ENCODE results near the gene PDE4A. TPM values are rescaled to one million over a fixed set of nuclear protein-coding genes. Genes with fewer than 3 reads are reported as not detected.

Gene PDE4A
- total and polyA plus RNA-seq, 2 donors (not counting 1 experiment from before 2014, with no cell fraction given): 3.6 to 4.1 TPM

- H3K4me2 ChIP-seq (ENCODE audit: extremely low read depth, insufficient read depth, low read length): peak overlapping the region; percentile 81
- TF ChIP-seq EZH2 (IDR thresholded peaks at IDR 0.05; ENCODE audit: low read length, missing control alignments) (peak; percentile 100), CTCF (conservative IDR thresholded peaks at IDR 0.05 in 1 of 2, IDR thresholded peaks at IDR 0.05 in 1 of 2; ENCODE audit: low read depth in 1 of 2, low read length in 2 of 2) (no peak)
- peaks cover 19% of the 10 kb centered on the region for H3K4me1 ChIP-seq (ENCODE audit: control insufficient read depth, extremely low read depth, insufficient read depth, low read length)
- no peak overlapping the region for H3K27ac ChIP-seq (ENCODE audit: insufficient read depth, low read length)
- no peaks in the 10 kb centered on the region for H3K36me3 ChIP-seq (ENCODE audit: control insufficient read depth, insufficient read depth, low read length)
- H3K4me3 ChIP-seq (replicated peaks in 1 of 4; ENCODE audit: control extremely low read depth in 1 of 4, insufficient read depth in 1 of 4, low read depth in 3 of 4, low read length in 4 of 4): peak overlapping the region; percentile 42 to 50 (median 44)
- H3K79me2 ChIP-seq (ENCODE audit: control insufficient read depth, insufficient read depth, low read length): no peaks in the 10 kb centered on the region
- no peaks in the 10 kb centered on the region for H4K20me1 ChIP-seq (ENCODE audit: control insufficient read depth, extremely low read depth, insufficient read depth, low read length)
- peak overlapping the region; percentile 19 for H2AFZ ChIP-seq (ENCODE audit: low read length)
- peak; percentile 50 to 82 for DNase-seq (ENCODE audit: low read depth in 2 of 2)
- H3K27me3 ChIP-seq (ENCODE audit: control insufficient read depth, insufficient read depth, low read length): peaks cover 34% of the 10 kb centered on the region
- no peak overlapping the region for H3K9ac ChIP-seq (ENCODE audit: insufficient read depth, low read length)
- no peaks in the 10 kb centered on the region for H3K9me3 ChIP-seq (ENCODE audit: control insufficient read depth, insufficient read depth, low read depth, low read length)
Measured at GRCh38 chr19:10419646-10420443, 493 bp upstream of the PDE4A start.

GRCh38 chr19:10421240-10422045 is 1.1 kb downstream of the PDE4A start:
- no peak for DNase-seq (ENCODE audit: low read depth in 2 of 2)
- peaks cover 34% of the 10 kb centered on the region for H3K27me3 ChIP-seq (ENCODE audit: control insufficient read depth, insufficient read depth, low read length)
- TF ChIP-seq EZH2 (IDR thresholded peaks at IDR 0.05; ENCODE audit: low read length, missing control alignments): peak; percentile 14
- peak in 1 of 2 donors; percentile 2 for TF ChIP-seq CTCF (conservative IDR thresholded peaks at IDR 0.05 in 1 of 2, IDR thresholded peaks at IDR 0.05 in 1 of 2; ENCODE audit: low read depth in 1 of 2, low read length in 2 of 2)

GRCh38 chr19:10422046-10422461 is 1.7 kb downstream of the PDE4A start:
- no peak overlapping the region for H3K9ac ChIP-seq (ENCODE audit: insufficient read depth, low read length)
- peak; percentile 43 for TF ChIP-seq EZH2 (IDR thresholded peaks at IDR 0.05; ENCODE audit: low read length, missing control alignments)
- no peak for TF ChIP-seq CTCF (conservative IDR thresholded peaks at IDR 0.05 in 1 of 2, IDR thresholded peaks at IDR 0.05 in 1 of 2; ENCODE audit: low read depth in 1 of 2, low read length in 2 of 2)
- peaks cover 18% of the 10 kb centered on the region for H3K4me1 ChIP-seq (ENCODE audit: control insufficient read depth, extremely low read depth, insufficient read depth, low read length)
- no peak for DNase-seq (ENCODE audit: low read depth in 2 of 2)
- H3K9me3 ChIP-seq (ENCODE audit: control insufficient read depth, insufficient read depth, low read depth, low read length): no peaks in the 10 kb centered on the region
- H4K20me1 ChIP-seq (ENCODE audit: control insufficient read depth, extremely low read depth, insufficient read depth, low read length): no peaks in the 10 kb centered on the region
- no peak overlapping the region for H2AFZ ChIP-seq (ENCODE audit: low read length)
- H3K27me3 ChIP-seq (ENCODE audit: control insufficient read depth, insufficient read depth, low read length): peaks cover 34% of the 10 kb centered on the region
- no peaks in the 10 kb centered on the region for H3K36me3 ChIP-seq (ENCODE audit: control insufficient read depth, insufficient read depth, low read length)
- H3K27ac ChIP-seq (ENCODE audit: insufficient read depth, low read length): no peak overlapping the region
- H3K79me2 ChIP-seq (ENCODE audit: control insufficient read depth, insufficient read depth, low read length): no peaks in the 10 kb centered on the region
- H3K4me3 ChIP-seq (replicated peaks in 1 of 4; ENCODE audit: control extremely low read depth in 1 of 4, insufficient read depth in 1 of 4, low read depth in 3 of 4, low read length in 4 of 4): no peak overlapping the region
- no peak overlapping the region for H3K4me2 ChIP-seq (ENCODE audit: extremely low read depth, insufficient read depth, low read length)

More at GRCh38 chr19:10421240-10422045, 1.1 kb downstream of the PDE4A start:
- Histone ChIP-seq H3K27ac (ENCODE audit: insufficient read depth, low read length) (no peak overlapping the region), H3K4me3 (replicated peaks in 1 of 4; ENCODE audit: control extremely low read depth in 1 of 4, insufficient read depth in 1 of 4, low read depth in 3 of 4, low read length in 4 of 4) (peak overlapping the region in 1 of 4 experiments; percentile 44), H4K20me1 (ENCODE audit: control insufficient read depth, extremely low read depth, insufficient read depth, low read length) (no peaks in the 10 kb centered on the region), H2AFZ (ENCODE audit: low read length) (no peak overlapping the region), H3K9me3 (ENCODE audit: control insufficient read depth, insufficient read depth, low read depth, low read length) (no peaks in the 10 kb centered on the region), H3K79me2 (ENCODE audit: control insufficient read depth, insufficient read depth, low read length) (no peaks in the 10 kb centered on the region), H3K4me1 (ENCODE audit: control insufficient read depth, extremely low read depth, insufficient read depth, low read length) (peaks cover 18% of the 10 kb centered on the region), H3K4me2 (ENCODE audit: extremely low read depth, insufficient read depth, low read length) (no peak overlapping the region), H3K9ac (ENCODE audit: insufficient read depth, low read length) (no peak overlapping the region), H3K36me3 (ENCODE audit: control insufficient read depth, insufficient read depth, low read length) (no peaks in the 10 kb centered on the region)

Data from fibroblast of lung (primary cell).